Measurements from ENCODE around the gene NDUFV3.

DNA sequence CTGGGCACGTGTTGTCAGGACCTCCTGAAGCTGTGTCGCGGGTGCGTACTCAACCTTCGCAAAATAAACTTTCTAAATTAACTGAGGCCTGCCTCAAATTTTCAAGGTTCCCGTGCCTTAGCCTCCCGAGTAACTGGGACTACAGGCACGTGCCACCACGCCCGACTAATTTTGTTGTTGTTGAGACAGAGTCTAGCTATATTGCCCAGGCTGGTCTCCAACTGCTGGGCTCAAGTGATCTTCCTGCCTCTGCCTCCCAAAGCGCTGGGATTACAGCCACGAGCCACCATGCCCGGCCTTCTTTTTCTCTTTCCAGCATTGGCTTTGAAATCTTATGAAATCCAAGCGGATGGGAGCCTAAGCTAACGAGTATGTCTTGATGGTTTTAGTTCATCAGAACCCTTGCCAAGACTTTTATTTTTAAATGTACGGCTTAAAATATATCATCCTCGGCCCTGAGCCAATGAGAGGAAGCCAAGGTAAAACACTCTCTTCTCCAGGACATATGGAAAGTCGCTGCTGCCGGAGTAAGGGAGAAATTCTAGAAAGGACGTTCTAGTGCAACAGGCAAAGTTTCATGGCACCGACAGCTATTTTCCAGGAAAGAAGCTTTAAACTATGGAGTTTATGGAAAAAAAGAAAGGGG is 45.0 kb downstream of the NDUFV3 start:
- TF ChIP-seq POLR2AphosphoS5 (IDR thresholded peaks at IDR 0.05; ENCODE audit: low read depth): no peak
- no peak for TF ChIP-seq EZH2 (IDR thresholded peaks at IDR 0.05; ENCODE audit: low read depth, unreplicated experiment)
- TF ChIP-seq CREB1 (CRISPR knock-in tag; IDR thresholded peaks at IDR 0.05; ENCODE audit: low read depth): no peak
- TF ChIP-seq, protein P1, sequence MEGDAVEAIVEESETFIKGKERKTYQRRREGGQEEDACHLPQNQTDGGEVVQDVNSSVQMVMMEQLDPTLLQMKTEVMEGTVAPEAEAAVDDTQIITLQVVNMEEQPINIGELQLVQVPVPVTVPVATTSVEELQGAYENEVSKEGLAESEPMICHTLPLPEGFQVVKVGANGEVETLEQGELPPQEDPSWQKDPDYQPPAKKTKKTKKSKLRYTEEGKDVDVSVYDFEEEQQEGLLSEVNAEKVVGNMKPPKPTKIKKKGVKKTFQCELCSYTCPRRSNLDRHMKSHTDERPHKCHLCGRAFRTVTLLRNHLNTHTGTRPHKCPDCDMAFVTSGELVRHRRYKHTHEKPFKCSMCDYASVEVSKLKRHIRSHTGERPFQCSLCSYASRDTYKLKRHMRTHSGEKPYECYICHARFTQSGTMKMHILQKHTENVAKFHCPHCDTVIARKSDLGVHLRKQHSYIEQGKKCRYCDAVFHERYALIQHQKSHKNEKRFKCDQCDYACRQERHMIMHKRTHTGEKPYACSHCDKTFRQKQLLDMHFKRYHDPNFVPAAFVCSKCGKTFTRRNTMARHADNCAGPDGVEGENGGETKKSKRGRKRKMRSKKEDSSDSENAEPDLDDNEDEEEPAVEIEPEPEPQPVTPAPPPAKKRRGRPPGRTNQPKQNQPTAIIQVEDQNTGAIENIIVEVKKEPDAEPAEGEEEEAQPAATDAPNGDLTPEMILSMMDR (conservative IDR thresholded peaks at IDR 0.05; ENCODE audit: low read depth in 2 of 2): no peak
- TF ChIP-seq EZH2phosphoT487 (IDR thresholded peaks at IDR 0.05; ENCODE audit: unreplicated experiment): no peak
- TF ChIP-seq JUNB (IDR thresholded peaks at IDR 0.05; ENCODE audit: unreplicated experiment): no peak
- no peak for TF ChIP-seq ZNF114 (CRISPR knock-in tag; IDR thresholded peaks at IDR 0.05)
- no peak for TF ChIP-seq STAT1 (IDR thresholded peaks at IDR 0.05; ENCODE audit: unreplicated experiment)
- TF ChIP-seq, protein P2, sequence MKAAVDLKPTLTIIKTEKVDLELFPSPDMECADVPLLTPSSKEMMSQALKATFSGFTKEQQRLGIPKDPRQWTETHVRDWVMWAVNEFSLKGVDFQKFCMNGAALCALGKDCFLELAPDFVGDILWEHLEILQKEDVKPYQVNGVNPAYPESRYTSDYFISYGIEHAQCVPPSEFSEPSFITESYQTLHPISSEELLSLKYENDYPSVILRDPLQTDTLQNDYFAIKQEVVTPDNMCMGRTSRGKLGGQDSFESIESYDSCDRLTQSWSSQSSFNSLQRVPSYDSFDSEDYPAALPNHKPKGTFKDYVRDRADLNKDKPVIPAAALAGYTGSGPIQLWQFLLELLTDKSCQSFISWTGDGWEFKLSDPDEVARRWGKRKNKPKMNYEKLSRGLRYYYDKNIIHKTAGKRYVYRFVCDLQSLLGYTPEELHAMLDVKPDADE (IDR thresholded peaks at IDR 0.05): no peak
- no peak for TF ChIP-seq NANOG (IDR thresholded peaks at IDR 0.05; ENCODE audit: borderline replicate concordance)

Measured in GM23338 (cell line).